Thyroid gland (tissue), 4 donors: ENCODE data around the gene RANBP1.

Source experiments
- POLR2A ChIP-seq, 2 donors: fragments of 450-650 bp; IDR thresholded peaks; one replicate each; pipeline ENCODE4 v1.6.1; 2017; ENCODE audit warnings: antibody characterized with exemption in 2 of 2, mild to moderate bottlenecking in 2 of 2, moderate library complexity in 1 of 2
- TF ChIP-seq, protein P1 (sequence below), 6 experiments: fragments of 200-600 bp in 3 of 6; fragments of 450-650 bp in 3 of 6; sonication (generic) in 3 of 6; IDR thresholded peaks; one replicate each; pipeline ENCODE4 v1.5.1; 2016 to 2019; ENCODE audit warnings: antibody characterized with exemption in 6 of 6, mild to moderate bottlenecking in 2 of 6, inconsistent platforms in 1 of 6, moderate library complexity in 1 of 6

DNA sequence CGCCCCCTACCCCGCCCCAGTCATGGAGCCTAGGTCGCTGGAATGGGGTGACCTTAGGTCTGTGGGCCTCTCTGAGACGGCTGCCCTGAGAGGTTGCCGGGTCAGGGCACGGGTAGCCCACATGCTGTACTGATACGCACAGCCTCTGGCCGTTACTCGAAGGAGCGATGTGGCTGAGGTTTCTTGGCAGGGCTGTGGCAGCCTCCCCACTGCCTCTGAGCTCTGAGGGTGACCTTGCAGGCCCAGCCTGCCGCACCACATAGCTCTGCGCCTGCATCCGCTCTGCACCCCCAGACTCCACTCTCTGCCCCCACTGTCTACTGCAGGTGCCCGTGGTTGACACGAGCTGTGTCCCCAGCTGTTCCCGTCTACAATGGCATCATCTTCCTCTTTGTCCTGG lies 23.0 kb downstream of the RANBP1 start:
- TF ChIP-seq, protein P1, sequence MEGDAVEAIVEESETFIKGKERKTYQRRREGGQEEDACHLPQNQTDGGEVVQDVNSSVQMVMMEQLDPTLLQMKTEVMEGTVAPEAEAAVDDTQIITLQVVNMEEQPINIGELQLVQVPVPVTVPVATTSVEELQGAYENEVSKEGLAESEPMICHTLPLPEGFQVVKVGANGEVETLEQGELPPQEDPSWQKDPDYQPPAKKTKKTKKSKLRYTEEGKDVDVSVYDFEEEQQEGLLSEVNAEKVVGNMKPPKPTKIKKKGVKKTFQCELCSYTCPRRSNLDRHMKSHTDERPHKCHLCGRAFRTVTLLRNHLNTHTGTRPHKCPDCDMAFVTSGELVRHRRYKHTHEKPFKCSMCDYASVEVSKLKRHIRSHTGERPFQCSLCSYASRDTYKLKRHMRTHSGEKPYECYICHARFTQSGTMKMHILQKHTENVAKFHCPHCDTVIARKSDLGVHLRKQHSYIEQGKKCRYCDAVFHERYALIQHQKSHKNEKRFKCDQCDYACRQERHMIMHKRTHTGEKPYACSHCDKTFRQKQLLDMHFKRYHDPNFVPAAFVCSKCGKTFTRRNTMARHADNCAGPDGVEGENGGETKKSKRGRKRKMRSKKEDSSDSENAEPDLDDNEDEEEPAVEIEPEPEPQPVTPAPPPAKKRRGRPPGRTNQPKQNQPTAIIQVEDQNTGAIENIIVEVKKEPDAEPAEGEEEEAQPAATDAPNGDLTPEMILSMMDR (IDR thresholded peaks at IDR 0.05) = no peak
- TF ChIP-seq POLR2A (IDR thresholded peaks at IDR 0.05) = no peak
